GM21381 (cell line): Measurements from ENCODE around the gene ERLEC1.
"Not testable (repeated sequence)": the region's sequence is repeated elsewhere in the genome, so short reads cannot be mapped to it uniquely, and the experiment has no call there.

Experiments
- ATAC-seq: cut with Tn5 transposase; IDR thresholded peaks from one replicate; pipeline ENCODE4 v1.9.1; 2021; ENCODE audit warnings: mild to moderate bottlenecking, moderate library complexity; ENCODE audit not compliant: unreplicated experiment

The ERLEC1 gene, protein sequence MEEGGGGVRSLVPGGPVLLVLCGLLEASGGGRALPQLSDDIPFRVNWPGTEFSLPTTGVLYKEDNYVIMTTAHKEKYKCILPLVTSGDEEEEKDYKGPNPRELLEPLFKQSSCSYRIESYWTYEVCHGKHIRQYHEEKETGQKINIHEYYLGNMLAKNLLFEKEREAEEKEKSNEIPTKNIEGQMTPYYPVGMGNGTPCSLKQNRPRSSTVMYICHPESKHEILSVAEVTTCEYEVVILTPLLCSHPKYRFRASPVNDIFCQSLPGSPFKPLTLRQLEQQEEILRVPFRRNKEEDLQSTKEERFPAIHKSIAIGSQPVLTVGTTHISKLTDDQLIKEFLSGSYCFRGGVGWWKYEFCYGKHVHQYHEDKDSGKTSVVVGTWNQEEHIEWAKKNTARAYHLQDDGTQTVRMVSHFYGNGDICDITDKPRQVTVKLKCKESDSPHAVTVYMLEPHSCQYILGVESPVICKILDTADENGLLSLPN

DNA sequence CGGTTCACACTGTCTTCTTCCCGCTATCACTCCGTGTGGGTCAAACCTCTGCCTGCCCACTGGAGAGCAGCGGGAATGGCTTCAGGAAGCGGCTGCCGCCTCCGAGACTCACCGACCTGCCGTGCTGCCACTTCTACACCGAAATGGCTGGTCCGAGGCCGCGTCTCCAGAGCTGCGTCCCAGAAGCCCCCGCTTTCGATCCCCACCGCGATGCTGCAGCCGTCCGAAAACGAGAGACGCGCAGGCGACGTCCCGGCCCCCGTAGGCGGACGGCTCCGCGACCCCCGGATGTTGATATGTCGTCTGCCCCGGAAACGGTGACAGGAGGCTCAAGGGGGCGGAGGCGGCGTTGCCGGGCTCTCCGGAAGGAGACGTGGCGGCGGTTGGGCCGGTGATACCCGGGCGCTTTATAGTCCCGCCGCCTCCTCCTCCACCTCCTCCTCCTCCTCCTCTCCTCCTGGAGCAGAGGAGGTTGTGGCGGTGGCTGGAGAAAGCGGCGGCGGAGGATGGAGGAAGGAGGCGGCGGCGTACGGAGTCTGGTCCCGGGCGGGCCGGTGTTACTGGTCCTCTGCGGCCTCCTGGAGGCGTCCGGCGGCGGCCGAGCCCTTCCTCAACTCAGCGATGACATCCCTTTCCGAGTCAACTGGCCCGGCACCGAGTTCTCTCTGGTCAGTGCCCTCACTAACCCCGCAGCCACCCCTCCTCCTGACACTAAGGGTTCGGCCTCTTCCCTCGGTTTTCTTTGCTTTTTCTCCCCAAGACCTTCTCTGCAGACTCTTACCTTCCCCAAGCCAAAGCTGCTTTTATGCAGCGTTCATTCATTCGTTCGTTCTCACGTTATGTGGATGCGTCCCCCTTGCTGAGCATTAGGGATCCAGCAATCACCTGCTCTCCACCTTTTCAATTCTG, at the start of gene ERLEC1, which contains the start of gene ASB3:
ERLEC1 (plus strand) TSS at position 340 of the 909 bp plus-strand sequence; CDS start at position 507, 167 bp downstream.
ASB3 (minus strand) TSS at position 249 of the 909 bp plus-strand sequence. CDS start 21,381 bp downstream, outside the sequence.
- peak; percentile 95 for ATAC-seq

DNA sequence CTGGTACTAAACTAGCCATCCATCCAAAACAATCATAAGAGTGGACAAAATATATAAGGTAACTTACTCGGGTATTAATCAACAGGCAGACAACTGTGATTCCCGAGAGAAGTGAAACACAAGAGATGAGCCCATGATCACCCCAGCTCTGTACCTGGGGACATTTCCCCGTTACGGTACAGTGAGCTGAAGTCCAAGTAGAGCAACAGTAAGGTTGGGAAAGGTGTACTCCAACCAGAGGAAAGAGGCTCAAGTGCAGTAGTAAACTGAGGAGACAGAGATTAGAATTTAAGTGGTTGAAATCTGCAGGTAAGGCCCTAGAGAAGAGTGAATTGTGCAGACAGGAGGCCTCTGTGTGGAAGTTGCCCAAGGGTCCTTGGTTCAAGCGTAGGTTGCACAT, 49.8 kb upstream of the ERLEC1 start:
- no peak for ATAC-seq

DNA sequence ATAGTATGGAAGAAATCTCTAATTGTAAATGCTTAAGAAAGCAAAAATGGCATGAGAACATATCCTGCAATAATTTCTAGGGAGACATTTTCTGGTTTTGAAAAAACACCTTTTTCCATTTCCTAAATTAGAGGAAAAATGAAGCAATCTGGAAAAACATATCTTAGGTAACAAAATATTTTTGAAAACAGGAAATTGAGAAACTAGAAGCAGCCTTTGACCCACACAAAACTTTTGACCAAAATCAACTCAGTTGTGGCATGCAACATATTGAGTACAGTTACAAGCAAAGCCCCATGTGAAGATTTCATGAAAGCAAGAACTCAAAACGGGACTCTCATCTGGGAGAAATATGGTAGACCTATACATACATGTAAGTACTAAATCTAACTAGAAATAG, 47.8 kb upstream of the ERLEC1 start:
- no peak for ATAC-seq

DNA sequence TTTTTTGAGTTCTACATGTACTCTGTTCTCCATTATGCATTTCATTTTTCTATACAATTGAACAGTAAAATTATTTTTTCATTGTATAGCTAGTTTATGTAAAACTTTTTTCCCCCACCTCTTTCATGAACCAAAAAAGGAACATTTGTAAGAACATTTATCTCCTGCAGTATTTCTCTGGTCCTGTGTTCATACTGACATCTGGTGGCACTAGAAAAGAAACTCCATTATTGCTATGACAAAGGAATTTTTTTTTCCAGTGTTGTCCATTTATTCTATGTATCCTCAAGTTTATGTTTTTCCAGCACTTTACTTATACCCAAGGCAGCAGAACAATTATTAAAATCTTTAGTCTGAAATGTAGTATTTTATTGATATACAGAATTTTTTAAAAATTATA, 46.7 kb upstream of the ERLEC1 start:
- ATAC-seq = no peak

- ATAC-seq = no peak
Measured at GRCh38 chr2:53744395-53745065, 42.3 kb upstream of the ERLEC1 start.

- ATAC-seq = no peak
Measured at GRCh38 chr2:53750041-53750768, 36.6 kb upstream of the ERLEC1 start.

DNA sequence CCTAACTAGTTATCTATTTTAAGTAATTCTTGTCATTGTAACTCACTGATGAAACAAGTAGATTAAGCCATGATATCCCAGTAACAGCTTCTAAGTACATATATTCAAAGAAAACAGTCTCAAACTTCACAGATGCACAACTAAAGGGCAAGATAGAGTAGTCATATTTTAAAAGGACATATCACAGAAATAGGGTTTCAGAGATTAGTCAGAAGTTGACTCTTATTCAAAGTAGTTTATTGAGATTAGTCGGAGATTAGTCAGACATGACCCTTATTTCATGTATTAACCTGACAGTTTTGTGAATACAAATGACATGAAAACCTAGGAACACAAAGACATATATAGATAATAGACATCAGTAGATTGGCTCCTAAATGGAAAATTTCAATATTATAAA, 35.1 kb upstream of the ERLEC1 start:
- peak; percentile 85 for ATAC-seq

DNA sequence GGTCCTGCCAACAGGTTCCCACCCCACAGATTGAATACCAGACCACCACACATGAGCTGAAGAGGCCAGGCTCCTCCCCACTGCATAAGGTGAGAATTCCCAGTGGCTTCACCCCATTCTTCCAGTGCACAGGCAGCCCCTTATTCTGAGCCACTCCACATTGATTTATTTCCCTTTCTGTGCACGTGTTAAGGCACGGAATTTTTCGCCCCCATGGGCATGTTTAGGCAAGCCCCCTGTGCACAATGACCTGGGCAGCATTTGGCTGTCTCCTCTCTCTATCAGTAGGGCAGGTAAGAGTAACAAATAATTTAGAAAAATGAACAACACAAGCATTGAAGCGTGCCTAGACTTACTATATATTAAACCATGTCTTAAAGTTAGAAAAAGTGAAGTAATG, 34.5 kb upstream of the ERLEC1 start:
- no peak for ATAC-seq

DNA sequence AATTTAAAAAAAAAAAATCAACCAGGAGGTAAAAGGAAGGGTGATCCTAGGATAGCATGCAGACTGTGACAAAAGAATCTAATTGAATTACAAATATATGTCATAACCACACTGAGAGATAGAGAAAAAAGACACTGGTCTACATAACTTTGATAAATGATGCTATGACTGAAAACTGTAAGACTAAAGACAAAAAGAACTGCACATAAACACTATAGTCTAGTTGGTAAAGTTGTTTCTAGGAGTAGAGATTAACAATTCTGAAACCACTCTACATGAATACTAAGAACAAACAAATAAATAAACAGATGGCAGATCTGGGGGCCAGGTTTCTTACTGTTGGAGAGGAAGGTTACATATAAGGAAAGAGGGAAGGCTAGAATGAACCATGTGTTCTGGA, 33.8 kb upstream of the ERLEC1 start:
- ATAC-seq = no peak

DNA sequence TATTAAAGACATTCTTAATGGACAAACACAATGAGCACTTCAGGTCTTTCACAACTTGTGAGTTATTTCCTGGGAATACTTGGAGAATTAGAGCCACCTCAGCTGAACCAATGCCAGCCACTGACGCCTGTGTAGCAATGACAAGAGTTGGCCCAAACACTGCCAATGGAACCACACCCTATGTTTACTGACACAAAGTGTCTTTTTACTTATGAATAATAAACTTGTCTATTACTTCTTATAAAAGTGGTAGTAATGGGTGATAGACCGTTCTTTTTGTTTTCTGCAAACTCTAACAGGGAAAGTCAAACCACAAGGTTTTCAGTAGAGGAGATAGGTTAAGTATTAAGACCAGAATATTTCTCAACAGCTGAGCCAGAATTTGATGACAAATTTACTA, 31.7 kb upstream of the ERLEC1 start:
- ATAC-seq = no peak

DNA sequence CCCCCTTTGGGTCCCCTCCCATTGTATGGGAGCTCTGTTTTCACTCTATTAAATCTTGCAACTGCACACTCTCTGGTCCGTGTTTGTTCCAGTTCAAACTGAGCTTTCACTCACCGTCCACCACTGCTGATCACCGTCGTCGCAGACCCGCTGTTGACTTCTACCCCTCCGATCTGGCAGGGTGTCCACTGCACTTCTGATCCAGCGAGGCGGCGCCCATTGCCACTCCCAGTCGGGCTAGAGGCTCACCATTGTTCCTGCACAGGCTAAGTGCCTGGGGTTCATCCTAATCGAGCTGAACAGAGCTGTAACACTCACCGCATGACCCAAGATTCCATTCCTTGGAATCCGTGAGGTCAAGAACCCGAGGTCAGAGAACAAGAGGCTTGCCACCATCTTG, 30.2 kb upstream of the ERLEC1 start:
- no peak for ATAC-seq

GRCh38 chr2:53757206-53757605, 29.6 kb upstream of the ERLEC1 start:
- not testable (repeated sequence) for ATAC-seq

DNA sequence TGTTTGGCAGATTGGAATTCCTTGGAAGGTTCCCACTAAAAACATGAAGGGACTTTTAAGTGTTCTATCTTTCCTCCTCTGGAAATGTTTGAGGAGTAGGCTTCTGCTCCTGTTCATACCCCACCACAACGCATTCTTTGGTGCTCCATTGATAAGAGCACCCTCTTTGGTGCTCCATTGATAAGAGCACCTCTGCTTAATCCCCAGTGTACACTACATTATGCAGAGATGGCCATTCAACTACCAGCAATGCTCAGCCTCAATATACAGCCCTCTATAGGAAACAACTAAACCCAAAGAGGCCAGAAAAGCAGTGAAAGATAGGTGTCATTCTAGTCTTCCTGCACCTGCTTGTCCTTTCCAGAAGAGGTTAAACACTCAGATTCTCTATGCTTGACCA, 21.1 kb upstream of the ERLEC1 start:
- no peak for ATAC-seq

DNA sequence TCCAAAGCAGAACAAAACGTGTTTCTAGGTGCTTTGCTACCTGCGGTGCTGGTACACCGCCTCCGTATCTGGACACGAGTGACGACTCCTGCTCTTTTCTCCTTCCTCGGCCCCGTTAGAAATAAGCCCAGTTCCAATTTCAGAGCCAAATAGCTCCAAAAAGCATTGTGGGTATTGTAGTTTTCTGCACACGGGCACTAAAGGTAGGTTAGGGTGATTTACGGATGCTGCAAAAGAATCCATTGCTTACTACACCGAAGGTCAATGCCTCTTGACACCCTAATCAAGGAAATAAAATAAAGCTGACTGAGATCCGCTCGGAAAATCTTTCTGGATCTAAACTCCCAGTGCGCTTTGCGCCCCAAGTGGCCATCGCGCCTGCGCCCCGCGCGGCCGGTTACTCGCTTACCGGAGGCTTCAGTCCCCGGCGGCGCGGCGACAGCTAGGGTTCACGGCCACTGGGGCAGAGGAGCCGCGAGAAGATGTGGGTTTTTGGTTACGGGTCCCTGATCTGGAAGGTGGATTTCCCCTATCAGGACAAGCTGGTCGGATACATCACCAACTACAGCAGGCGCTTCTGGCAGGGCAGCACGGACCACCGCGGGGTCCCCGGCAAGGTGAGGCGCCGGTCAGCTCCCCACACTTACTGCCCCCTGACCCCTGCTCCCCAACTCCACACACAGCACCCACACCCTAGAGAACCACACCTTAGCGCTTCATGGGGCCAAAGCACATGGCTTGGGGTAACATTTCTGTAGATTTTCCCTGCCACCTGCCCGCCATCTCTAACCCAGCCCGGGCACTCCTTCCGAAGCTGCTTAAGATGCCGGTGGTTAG, 19.2 kb upstream of the ERLEC1 start, which contains the start of gene CHAC2:
CHAC2 (plus strand) TSS at position 400 of the 837 bp plus-strand sequence; CDS start at position 483, 83 bp downstream.
- peak; percentile 91 for ATAC-seq

- ATAC-seq = peak; percentile 41
Measured at GRCh38 chr2:53768242-53768542, 18.7 kb upstream of the ERLEC1 start.

DNA sequence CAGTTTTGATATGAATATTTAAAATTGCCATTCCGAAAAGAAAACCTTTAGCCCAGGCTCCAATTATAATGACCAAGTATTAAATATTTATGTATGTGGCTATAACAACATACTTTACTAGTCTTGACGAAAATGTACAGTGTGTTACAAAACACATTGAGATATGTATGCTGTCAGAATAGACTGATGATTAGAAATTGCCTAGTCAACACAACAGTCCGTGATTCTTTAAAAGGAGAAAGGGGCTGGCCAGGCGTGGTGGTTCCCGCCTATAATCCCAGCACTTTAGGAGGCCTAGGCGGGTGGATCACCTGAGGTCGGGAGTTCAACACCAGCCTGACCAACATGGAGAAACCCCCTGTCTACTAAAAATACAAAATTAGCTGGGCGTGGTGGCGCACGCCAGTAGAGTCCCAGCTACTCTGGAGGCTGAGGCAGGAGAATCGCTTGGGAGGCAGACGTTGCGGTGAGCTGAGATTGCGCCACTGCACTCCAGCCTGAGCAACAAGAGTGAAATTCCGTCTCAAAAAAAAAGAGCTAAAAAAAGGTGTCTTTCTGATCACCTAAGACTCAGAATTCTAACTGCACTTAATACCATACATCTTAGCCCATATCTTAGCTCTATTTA, 17.4 kb upstream of the ERLEC1 start:
- ATAC-seq = no peak

DNA sequence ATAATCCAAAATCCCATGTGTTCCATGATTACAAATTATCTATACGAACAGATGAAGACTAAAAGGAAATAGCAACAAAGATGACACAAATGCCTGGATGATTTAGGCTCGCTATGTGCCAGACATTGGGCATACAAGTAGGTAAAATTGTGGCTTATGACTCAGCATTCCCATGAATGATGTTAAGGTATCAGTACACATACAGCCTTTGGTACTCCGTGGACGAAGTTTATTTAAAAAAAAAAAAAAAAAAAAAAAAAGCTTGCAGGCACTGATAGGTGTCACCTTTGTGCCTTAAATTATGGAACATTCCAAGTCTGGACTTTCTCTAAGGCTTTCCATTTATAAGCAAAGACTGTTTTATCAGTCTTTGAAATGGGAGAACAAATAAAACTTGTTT, 16.6 kb upstream of the ERLEC1 start:
- no peak for ATAC-seq

DNA sequence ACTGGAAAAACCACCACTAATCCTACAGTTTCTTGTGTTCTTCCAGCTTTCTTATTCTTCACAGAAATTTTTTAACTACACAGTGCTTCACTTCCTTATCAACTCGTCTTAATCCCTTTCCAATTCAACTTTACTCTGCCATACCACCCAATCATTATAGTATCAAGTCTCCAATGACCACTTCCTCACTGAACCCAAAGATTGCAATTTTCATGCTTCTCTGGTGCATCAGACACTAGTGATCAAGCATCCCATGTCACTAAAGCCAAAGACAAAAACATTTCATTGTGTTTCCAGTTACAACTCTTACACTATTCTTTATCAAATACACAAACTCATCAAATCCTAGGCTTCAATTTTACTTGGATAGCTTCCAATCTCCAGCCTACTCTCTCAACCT, 9.7 kb upstream of the ERLEC1 start:
- ATAC-seq = no peak

DNA sequence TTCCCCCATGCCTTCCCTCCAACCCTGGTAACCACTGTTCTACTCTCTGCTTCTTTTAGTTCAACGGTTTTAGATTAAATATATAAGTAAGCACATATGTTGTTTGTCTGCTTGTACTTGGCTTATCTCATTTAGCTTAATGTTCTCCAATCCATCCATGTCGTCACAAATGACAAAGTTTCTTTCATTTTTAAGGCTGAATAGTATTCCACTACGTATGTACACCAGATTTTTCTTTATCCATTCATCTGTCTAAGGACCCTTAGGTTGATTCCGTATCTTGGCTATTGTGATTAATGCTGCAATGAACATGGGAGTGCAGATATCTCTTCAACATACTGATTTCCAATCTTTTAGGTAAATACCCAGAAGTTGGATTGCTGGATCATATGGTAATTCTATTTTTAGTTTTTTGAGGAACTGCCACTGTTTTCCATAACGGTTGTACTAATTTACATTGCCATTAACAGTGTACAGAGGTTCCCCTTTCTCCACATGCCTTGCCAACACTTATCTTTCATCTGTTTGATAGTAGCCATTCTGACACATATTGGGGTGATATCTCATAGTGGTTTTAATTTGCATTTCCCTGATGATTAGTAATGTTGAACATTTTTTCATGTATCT, 8.2 kb upstream of the ERLEC1 start:
- ATAC-seq = no peak
